Coronary artery (tissue), 2 donors: Measurements from ENCODE around the gene ACP3.
"Not testable (repeated sequence)": the region's sequence is repeated elsewhere in the genome, so short reads cannot be mapped to it uniquely, and the experiment has no call there.

Source experiments
- DNase-seq: peaks from one replicate; pipeline ENCODE4 v3.0.0-alpha.2; 2017; ENCODE audit warnings: low spot score
- H3K27ac ChIP-seq, 2 donors: fragments of 200-600 bp; sonication (generic); one replicate each; pipeline ENCODE4 v1.5.1; 2016 to 2019
- H3K4me3 ChIP-seq: fragments of 200-600 bp; sonication (generic); 2 replicates; pipeline ENCODE4 v1.5.1; 2016; ENCODE audit warnings: mild to moderate bottlenecking, moderate library complexity
- TF ChIP-seq, protein P1 (sequence below): fragments of 200-600 bp; sonication (generic); IDR thresholded peaks from one replicate; pipeline ENCODE4 v1.5.1; 2019; ENCODE audit warnings: antibody characterized with exemption

ACP3 gene

DNA sequence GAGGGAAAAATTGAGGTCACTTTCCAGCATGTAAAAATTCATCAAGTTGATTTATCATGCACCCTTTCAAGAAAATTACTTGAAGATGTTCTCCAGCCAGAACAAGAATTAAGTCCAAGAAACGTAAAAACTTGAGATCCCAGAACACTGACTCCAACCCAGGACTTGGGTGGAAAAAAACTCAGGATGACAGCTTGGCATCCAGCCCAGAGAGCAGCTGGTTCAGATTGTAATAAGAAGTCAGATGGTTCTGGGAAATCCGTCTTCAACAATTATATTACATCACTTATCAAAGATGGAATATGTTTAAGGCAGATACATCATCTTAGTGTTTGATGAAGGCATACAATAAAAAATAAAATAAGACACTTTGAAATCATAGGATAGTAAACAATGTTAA is 77.1 kb downstream of the ACP3 start:
- DNase-seq, result no peak
- TF ChIP-seq, protein P1, sequence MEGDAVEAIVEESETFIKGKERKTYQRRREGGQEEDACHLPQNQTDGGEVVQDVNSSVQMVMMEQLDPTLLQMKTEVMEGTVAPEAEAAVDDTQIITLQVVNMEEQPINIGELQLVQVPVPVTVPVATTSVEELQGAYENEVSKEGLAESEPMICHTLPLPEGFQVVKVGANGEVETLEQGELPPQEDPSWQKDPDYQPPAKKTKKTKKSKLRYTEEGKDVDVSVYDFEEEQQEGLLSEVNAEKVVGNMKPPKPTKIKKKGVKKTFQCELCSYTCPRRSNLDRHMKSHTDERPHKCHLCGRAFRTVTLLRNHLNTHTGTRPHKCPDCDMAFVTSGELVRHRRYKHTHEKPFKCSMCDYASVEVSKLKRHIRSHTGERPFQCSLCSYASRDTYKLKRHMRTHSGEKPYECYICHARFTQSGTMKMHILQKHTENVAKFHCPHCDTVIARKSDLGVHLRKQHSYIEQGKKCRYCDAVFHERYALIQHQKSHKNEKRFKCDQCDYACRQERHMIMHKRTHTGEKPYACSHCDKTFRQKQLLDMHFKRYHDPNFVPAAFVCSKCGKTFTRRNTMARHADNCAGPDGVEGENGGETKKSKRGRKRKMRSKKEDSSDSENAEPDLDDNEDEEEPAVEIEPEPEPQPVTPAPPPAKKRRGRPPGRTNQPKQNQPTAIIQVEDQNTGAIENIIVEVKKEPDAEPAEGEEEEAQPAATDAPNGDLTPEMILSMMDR, result no peak
- no peak overlapping the region for H3K27ac ChIP-seq
- no peak overlapping the region for H3K4me3 ChIP-seq

DNA sequence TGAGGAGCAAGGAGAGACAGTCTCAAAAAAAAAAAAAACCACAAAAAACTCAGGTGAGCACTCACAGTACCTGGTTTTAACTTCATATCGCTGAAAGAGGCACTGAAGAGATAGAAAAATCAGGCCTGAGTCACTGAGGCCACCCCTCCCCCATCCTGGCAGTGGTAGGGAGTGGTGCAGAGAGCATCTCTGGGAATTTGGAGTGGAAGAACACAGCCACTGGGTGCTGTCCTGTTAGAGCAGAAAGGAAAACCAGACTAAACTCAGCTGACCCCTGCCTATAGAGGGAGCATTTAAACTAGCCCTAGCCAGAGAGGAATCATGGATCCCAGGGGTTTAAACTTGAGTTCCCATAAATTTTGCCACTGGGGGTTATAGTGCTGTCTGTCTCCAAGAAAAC is 77.9 kb downstream of the ACP3 start:
- TF ChIP-seq, protein P1, result no peak
- Histone ChIP-seq H3K27ac (no peak overlapping the region), H3K4me3 (no peak overlapping the region)
- DNase-seq, result no peak

DNA sequence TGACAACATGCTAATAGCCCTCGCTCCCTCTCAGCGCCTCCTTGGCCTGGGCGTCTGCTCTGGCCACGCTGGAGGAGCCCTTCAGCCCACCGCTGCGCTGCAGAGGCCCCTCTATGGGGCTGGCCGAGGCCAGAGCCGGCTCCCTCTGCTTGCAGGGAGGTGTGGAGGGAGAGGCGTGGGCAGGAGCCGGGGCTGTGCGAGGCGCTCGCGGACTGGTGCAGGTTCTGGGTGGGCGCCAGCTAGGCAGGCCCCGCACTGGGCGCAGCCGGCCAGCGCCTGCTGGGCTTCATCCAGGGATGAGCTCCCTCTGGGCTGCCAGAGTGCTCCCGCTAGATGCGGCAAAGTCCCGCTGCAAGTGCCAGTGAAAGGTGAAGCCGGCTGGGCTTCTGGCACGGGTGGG is 79.0 kb downstream of the ACP3 start:
- Histone ChIP-seq H3K27ac (no peak overlapping the region), H3K4me3 (no peak overlapping the region)
- TF ChIP-seq, protein P1, result no peak
- no peak for DNase-seq

DNA sequence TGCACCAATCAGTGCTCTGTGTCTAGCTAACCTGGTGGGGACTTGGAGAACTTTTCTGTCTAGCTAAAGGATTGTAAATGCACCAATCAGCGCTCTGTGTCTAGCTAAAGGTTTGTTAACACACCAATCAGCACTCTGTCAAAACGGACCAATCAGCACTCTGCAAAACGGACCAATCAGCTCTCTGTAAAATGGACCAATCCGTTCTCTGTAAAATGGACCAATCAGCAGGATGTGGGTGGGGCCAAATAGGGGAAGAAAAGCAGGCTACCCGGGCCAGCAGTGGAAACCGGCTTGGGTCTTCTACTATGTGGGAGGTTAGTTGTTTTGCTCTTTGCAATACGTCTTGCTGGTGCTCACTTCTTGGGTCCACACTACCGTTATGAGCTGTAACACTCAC is 79.6 kb downstream of the ACP3 start:
- H3K4me3 ChIP-seq, DNase-seq, H3K27ac ChIP-seq: not testable (repeated sequence)

DNA sequence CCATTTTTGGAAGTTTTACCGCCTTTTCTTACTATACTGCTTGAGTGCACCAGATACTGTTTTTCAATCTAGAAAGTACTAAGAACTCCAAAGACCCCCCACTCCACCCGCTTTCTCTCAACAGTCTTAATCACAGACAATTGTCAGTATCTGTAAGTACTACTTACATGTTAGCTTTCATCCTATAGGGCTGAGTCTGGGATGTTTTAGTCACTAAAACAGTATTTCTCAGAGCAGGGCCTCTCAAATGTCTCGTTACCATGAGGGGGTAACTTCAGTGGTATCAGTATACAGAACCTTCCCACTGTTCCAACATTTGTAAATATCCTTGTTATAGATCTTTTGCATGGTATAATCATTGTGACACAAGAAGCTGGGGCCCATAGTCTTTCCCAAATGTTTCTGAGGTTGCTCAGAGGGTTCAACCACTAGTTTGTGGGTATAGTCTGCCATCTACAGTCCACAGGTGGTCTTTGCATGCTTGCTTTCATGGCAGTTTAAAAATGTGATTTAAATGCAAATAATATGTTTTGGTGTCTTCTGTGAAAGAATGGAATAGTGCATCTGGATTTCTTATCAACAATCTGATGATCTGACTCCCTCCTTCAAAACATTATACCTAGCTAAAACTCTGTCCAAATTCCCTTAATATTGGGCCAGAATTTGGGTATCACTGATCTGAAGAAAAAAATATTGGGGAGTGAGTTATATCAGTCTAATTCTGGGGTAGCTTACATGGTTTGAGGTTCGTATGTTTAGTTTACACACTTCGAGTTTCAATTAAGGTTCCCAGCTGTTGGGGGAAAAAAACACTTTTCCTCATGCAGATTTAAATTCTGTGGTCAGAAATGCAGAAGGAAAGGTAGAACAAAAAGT is 82.1 kb downstream of the ACP3 start:
- TF ChIP-seq, protein P1, result peak; percentile 31
- Histone ChIP-seq H3K27ac (no peak overlapping the region), H3K4me3 (no peak overlapping the region)
- no peak for DNase-seq

DNA sequence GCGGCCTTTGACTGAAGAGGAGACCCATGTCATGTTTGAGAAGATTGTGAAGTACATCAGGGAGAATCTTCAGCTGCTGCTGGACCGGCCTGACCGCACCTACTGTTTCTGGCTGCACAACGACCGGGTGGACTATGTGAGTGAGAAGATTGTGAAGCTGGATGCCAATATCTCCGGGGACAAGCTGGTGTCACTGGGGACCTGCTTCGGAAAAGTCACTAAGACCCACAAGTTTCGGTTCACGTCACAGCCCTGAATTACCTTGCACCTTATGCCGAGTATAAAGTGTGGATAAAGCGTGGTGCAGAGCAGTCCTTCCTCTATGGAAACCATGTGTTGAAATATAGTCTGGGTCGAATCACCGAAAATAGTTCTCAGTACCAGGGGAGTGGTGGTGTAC is 84.0 kb downstream of the ACP3 start:
- no peak for DNase-seq
- TF ChIP-seq, protein P1, result no peak

DNA sequence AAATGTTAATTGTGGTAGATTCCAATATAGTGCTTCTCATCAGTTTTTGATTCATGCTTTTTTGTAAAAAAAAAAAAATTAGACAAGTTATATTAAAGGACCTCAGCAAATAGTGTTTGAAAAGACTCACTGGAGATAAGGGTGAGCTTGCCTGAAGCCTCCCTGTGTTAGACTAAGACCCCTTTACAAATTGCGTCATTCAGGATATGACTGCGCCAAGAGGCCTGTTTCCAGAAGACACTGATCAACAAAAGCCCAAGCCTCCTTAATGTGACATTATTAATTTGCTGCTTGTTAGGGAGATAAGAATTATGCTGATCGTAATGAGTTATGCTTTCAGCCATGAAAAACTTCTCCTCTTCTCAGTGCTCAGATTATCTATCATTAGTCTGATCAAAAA is 87.1 kb downstream of the ACP3 start:
- no peak for DNase-seq
- TF ChIP-seq, protein P1, result no peak
- Histone ChIP-seq H3K27ac (no peak overlapping the region), H3K4me3 (no peak overlapping the region)

More for the DNA sequence above, 84.0 kb downstream of the ACP3 start:
- Histone ChIP-seq H3K27ac (no peak overlapping the region), H3K4me3 (no peak overlapping the region)
